IPS-18a (cell line): Measurements from ENCODE around the gene CDPF1.
"Not testable (repeated sequence)": the region's sequence is repeated elsewhere in the genome, so short reads cannot be mapped to it uniquely, and the experiment has no call there.

Experiments used
- H3K27ac ChIP-seq: one replicate; pipeline ENCODE4 v1.5.1; 2013; ENCODE audit warnings: low read length
- H3K27me3 ChIP-seq: one replicate; pipeline ENCODE4 v1.6.1; 2013; ENCODE audit warnings: mild to moderate bottlenecking, low read length; ENCODE audit not compliant: control insufficient read depth, insufficient read depth
- H3K36me3 ChIP-seq: one replicate; pipeline ENCODE4 v1.6.1; 2013; ENCODE audit warnings: low read depth, low read length; ENCODE audit not compliant: control insufficient read depth
- H3K4me1 ChIP-seq: one replicate; pipeline ENCODE4 v1.6.1; 2013; ENCODE audit warnings: low read depth, low read length; ENCODE audit not compliant: control insufficient read depth
- H3K4me3 ChIP-seq: one replicate; pipeline ENCODE4 v1.5.1; 2013; ENCODE audit warnings: low read length
- H3K9ac ChIP-seq: one replicate; pipeline ENCODE4 v1.6.1; 2013; ENCODE audit warnings: mild to moderate bottlenecking, low read length, moderate library complexity
- H3K9me3 ChIP-seq: one replicate; pipeline ENCODE4 v1.6.1; 2013; ENCODE audit warnings: low read depth, low read length; ENCODE audit not compliant: control insufficient read depth

Gene CDPF1

DNA sequence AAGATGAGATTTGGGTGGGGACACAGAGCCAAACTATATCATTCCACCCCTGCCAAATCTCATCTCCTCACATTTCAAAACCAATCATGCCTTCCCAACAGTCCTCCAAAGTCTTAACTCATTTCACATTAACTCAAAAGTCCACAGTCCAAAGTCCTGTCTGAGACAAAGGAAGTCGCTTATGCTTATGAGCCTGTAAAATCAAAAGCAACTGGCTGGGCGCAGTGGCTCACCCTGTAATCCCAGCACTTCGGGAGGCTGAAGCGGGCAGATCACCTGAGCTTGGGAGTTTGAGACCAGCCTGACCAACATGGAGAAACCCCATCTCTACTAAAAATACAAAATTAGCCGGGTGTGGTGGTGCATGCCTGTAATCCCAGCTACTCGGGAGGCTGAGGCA is 14.4 kb upstream of the CDPF1 start:
- not testable (repeated sequence) for H3K9ac ChIP-seq, H3K4me3 ChIP-seq, H3K27ac ChIP-seq, H3K36me3 ChIP-seq, H3K9me3 ChIP-seq, H3K4me1 ChIP-seq
- H3K27me3 ChIP-seq, result peaks cover 62% of the 10 kb centered on the region

DNA sequence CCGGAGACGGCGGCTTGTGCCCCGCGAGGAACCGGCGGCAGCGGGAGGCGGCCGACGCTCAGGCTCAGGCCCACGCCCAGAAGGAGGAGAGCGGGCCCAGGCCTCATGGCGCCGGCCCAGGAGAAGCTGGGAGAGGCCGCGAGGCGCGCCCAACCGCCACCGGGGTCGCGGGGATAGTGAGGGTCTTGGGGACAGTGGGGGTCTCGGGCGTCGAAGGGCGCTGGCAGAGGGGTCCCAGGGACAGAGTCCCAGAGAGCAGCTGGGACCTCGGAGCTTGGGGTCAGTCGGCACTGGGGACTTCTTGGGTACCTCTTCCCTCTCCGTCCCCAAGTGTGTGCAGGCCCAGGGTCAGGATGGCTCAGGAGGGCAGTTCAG is 13.1 kb upstream of the CDPF1 start, which contains the start of gene PKDREJ:
TSS of gene PKDREJ (minus strand) at position 128 of the 375 bp plus-strand sequence. CDS start at position 107, 21 bp downstream.
- Histone ChIP-seq H3K4me3 (no peak within 1 kb of the TSS), H3K9ac (no peak within 1 kb of the TSS), H3K27ac (no peak within 1 kb of the TSS), H3K9me3 (no peaks in the 10 kb centered on the region), H3K4me1 (no peaks in the 10 kb centered on the region), H3K36me3 (no peaks in the 10 kb centered on the region), H3K27me3 (peaks cover 73% of the 10 kb centered on the region)

- peaks cover 73% of the 10 kb centered on the region for H3K27me3 ChIP-seq
- H3K36me3 ChIP-seq, result no peaks in the 10 kb centered on the region
- H3K9ac ChIP-seq, result no peak overlapping the region
- no peak overlapping the region for H3K27ac ChIP-seq
- H3K4me3 ChIP-seq, result no peak overlapping the region
- H3K4me1 ChIP-seq, result no peaks in the 10 kb centered on the region
- no peaks in the 10 kb centered on the region for H3K9me3 ChIP-seq
Measured at GRCh38 chr22:46262449-46263215, 12.5 kb upstream of the CDPF1 start.

DNA sequence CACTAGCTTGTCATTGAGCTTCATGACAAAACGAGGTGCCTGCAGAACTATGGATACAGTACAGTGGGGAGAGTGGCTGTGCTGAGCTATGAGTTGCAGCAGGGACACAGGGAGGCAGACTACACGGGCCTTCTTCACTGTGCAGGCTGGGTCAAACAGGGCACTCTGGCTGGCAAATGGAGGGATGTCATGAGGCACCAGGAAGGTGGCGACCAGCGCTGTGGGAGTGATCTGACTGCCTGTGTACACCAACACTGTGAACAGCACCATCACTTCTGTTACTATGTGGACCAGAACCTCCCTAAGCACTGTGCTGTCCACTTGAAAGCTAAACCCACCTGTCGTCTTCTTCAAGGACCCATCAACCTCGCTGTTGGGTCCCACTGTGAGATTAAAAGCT is 9.9 kb upstream of the CDPF1 start:
- no peaks in the 10 kb centered on the region for H3K9me3 ChIP-seq
- H3K27ac ChIP-seq, result no peak overlapping the region
- no peak overlapping the region for H3K4me3 ChIP-seq
- peaks cover 59% of the 10 kb centered on the region for H3K27me3 ChIP-seq
- H3K36me3 ChIP-seq, result no peaks in the 10 kb centered on the region
- H3K9ac ChIP-seq, result no peak overlapping the region
- no peaks in the 10 kb centered on the region for H3K4me1 ChIP-seq

DNA sequence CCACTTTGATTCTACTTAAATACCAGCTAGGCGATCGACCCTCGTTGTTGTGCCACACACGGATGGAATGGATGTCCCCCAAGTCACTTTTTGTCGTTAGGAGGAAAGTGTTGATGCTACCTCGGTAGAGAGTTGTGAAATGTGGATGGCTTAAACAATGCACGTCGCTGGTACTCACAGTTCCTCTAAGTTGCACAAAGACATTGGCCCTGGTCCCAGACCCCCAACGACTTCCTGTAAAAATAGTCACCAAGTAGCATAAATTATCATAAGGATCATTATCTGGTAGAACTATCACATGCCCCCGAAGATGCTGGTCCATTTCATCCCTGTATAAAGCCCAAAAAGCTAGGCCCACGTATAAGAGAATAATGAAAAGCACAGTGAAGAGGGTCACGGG is 9.3 kb upstream of the CDPF1 start:
- no peaks in the 10 kb centered on the region for H3K4me1 ChIP-seq
- H3K36me3 ChIP-seq, result no peaks in the 10 kb centered on the region
- peaks cover 56% of the 10 kb centered on the region for H3K27me3 ChIP-seq
- H3K9ac ChIP-seq, result no peak overlapping the region
- no peak overlapping the region for H3K27ac ChIP-seq
- no peak overlapping the region for H3K4me3 ChIP-seq
- H3K9me3 ChIP-seq, result no peaks in the 10 kb centered on the region

GRCh38 chr22:46256358-46256958 is 6.4 kb upstream of the CDPF1 start:
- no peak overlapping the region for H3K4me3 ChIP-seq
- H3K9me3 ChIP-seq, result no peaks in the 10 kb centered on the region
- H3K4me1 ChIP-seq, result no peaks in the 10 kb centered on the region
- peaks cover 35% of the 10 kb centered on the region for H3K27me3 ChIP-seq
- no peaks in the 10 kb centered on the region for H3K36me3 ChIP-seq
- no peak overlapping the region for H3K27ac ChIP-seq
- no peak overlapping the region for H3K9ac ChIP-seq

DNA sequence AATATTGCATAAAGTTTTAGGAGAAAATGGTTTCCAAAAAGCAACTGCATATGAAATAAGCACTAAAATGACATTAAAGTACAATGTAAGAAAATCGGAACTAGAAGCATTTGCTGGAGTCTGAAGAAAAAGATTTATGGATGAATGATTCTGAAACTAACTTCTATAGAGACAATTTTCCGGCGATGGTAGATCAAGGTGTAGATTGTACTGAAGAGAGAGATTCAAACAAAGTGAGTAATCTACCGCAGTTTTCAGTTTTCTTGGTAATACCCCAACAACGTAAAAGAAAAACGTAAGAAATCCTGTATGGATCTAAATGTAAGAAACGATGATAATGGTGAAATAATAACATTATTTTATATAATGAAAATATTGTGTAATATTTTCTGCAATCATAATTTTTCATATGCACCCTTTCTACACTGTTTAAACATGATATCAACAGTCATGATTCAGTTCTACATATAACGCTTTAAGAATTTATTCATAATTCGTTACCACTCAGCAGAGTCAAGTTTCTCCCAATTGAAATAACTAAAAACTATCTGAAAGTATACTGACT is 1.8 kb upstream of the CDPF1 start:
- Histone ChIP-seq H3K27me3 (peaks cover 14% of the 10 kb centered on the region), H3K9me3 (no peaks in the 10 kb centered on the region), H3K9ac (no peak overlapping the region), H3K36me3 (no peaks in the 10 kb centered on the region), H3K4me1 (peaks cover 4% of the 10 kb centered on the region), H3K27ac (no peak overlapping the region), H3K4me3 (no peak overlapping the region)

DNA sequence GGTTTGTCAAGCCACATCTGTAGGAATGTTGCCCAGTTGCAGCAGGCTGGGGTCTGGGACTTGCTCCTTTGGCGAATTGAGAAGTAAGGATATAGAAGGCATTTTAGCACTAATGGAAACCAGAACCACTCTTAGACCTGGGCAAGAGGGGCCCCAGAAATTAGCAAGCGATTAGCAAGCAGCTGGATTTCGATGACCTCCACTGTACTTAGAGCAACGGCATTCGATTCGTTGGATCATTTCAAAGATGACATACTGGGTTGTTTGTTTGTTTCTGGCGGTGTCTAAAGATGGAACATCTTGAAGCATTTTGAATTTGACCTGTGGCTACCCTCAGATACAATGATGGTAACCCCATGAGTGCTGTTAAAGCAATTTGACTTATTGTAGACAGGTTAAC is 1.2 kb upstream of the CDPF1 start:
- H3K4me1 ChIP-seq, result peaks cover 4% of the 10 kb centered on the region
- H3K27ac ChIP-seq, result no peak overlapping the region
- peak overlapping the region; percentile 69 for H3K4me3 ChIP-seq

DNA sequence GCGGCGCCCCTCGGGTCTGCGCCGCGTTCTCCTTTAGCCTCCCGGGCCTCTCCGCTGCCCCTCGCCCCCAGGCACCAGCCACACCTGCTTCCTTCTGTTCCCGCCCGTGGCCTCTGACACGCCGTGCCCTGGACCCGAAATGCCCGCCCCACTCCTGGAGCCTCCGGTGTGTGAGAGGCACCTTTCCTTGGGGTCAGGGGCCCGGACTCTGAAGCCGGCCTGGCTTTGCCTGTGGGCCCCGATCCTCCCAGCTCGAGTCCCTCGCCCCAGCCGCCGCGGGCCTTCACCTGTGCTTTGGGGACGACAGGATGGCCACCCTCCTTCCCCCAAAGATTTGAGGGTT is 661 bp upstream of the CDPF1 start:
- peaks cover 4% of the 10 kb centered on the region for H3K4me1 ChIP-seq
- H3K27me3 ChIP-seq, result peaks cover 14% of the 10 kb centered on the region
- peak overlapping the region; percentile 50 for H3K9ac ChIP-seq
- H3K36me3 ChIP-seq, result no peaks in the 10 kb centered on the region
- no peak overlapping the region for H3K27ac ChIP-seq
- H3K4me3 ChIP-seq, result peak overlapping the region; percentile 69
- no peaks in the 10 kb centered on the region for H3K9me3 ChIP-seq

More for the DNA sequence above, 1.2 kb upstream of the CDPF1 start:
- Histone ChIP-seq H3K36me3 (no peaks in the 10 kb centered on the region), H3K27me3 (peaks cover 14% of the 10 kb centered on the region), H3K9ac (peak overlapping the region; percentile 50), H3K9me3 (no peaks in the 10 kb centered on the region)

- H3K9ac ChIP-seq, result no peak overlapping the region
- no peaks in the 10 kb centered on the region for H3K36me3 ChIP-seq
- H3K4me3 ChIP-seq, result no peak overlapping the region
- peaks cover 14% of the 10 kb centered on the region for H3K27me3 ChIP-seq
- H3K27ac ChIP-seq, result no peak overlapping the region
- peaks cover 4% of the 10 kb centered on the region for H3K4me1 ChIP-seq
- H3K9me3 ChIP-seq, result no peaks in the 10 kb centered on the region
Measured at GRCh38 chr22:46247443-46247975, 2.6 kb downstream of the CDPF1 start.

DNA sequence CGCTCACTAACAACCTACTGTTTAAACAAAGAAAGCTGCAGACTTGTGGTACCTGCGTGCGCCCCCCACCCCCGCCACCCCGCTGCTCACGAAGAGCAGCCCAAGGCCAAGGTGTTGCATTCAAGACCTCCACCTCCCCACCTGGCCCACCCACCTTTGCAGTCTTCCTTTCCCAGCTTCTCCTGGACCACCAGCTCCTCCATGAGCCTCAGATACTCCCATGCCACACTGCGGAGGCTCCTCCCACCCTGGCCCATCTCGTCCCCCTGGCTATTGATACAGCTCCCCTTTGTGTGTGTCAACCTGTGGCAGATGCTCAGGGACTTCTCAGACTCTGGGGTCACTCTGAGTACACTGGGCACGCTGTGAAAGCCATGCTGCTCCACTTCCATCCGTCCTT is 3.9 kb downstream of the CDPF1 start:
- H3K4me1 ChIP-seq, result peaks cover 2% of the 10 kb centered on the region
- no peak overlapping the region for H3K27ac ChIP-seq
- H3K4me3 ChIP-seq, result no peak overlapping the region
- peaks cover 6% of the 10 kb centered on the region for H3K27me3 ChIP-seq
- H3K9me3 ChIP-seq, result no peaks in the 10 kb centered on the region
- no peaks in the 10 kb centered on the region for H3K36me3 ChIP-seq
- H3K9ac ChIP-seq, result no peak overlapping the region
